Activated naive CD4-positive, alpha-beta T cell treated with anti-CD3 and anti-CD28 coated beads, Interleukin-2, amount 10 ng/mL, durations not matched to agents 5 hours and 36 hours (primary cell): ENCODE measurements around the gene GRIK5. TPM values are rescaled to one million over a fixed set of nuclear protein-coding genes. Genes with fewer than 3 reads are reported as not detected.

ENCODE experiments used
- total RNA-seq, 2 experiments: library from RNA; stranded (reverse); gene quantifications; one replicate each; pipeline ENCODE4 v1.2.3, GENCODE V29; 2021

The GRIK5 gene, protein sequence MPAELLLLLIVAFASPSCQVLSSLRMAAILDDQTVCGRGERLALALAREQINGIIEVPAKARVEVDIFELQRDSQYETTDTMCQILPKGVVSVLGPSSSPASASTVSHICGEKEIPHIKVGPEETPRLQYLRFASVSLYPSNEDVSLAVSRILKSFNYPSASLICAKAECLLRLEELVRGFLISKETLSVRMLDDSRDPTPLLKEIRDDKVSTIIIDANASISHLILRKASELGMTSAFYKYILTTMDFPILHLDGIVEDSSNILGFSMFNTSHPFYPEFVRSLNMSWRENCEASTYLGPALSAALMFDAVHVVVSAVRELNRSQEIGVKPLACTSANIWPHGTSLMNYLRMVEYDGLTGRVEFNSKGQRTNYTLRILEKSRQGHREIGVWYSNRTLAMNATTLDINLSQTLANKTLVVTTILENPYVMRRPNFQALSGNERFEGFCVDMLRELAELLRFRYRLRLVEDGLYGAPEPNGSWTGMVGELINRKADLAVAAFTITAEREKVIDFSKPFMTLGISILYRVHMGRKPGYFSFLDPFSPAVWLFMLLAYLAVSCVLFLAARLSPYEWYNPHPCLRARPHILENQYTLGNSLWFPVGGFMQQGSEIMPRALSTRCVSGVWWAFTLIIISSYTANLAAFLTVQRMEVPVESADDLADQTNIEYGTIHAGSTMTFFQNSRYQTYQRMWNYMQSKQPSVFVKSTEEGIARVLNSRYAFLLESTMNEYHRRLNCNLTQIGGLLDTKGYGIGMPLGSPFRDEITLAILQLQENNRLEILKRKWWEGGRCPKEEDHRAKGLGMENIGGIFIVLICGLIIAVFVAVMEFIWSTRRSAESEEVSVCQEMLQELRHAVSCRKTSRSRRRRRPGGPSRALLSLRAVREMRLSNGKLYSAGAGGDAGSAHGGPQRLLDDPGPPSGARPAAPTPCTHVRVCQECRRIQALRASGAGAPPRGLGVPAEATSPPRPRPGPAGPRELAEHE
- total RNA-seq: under 1 TPM; 0.38 to 0.67 TPM

DNA sequence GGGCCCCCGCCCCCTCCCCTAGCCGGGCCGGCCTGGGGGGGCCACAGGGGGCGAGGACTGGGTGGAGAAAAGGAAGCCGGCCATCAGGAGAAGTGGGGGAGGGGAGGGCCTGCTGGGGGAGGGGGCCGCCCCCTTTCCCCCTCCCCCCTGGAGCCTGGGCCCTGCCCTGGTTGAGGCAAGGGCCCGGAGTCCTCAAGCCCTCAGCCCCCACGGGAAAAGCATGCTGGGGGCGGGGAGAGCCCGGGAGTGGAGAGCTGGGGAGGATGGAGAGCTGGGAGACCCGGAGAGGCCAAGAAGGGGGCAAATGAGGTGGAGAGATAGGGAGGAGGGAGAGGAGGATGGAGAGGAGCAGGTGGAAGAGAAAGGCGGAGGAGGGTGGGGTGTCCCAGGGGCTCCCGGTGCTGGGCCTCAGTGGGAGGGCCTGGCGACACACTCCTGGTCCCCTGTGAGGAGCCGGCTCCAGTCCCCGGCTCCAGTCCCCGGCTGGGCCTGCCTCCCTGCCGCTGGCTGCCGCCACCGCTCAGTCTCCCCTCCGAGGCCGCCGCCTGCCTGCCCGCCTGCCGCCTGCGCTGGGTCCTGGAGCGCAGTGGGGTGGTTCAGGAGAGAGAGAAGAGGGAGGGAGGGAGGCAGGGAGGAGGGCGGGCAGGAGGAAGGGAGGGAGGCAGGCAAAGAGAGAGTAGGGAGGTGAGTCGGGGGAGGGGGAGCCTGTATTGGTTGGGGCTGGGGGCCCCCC is at the start of gene GRIK5:
TSS of gene GRIK5 (minus strand) at position 588 of the 733 bp plus-strand sequence. CDS start 4,436 bp downstream, outside the sequence.

DNA sequence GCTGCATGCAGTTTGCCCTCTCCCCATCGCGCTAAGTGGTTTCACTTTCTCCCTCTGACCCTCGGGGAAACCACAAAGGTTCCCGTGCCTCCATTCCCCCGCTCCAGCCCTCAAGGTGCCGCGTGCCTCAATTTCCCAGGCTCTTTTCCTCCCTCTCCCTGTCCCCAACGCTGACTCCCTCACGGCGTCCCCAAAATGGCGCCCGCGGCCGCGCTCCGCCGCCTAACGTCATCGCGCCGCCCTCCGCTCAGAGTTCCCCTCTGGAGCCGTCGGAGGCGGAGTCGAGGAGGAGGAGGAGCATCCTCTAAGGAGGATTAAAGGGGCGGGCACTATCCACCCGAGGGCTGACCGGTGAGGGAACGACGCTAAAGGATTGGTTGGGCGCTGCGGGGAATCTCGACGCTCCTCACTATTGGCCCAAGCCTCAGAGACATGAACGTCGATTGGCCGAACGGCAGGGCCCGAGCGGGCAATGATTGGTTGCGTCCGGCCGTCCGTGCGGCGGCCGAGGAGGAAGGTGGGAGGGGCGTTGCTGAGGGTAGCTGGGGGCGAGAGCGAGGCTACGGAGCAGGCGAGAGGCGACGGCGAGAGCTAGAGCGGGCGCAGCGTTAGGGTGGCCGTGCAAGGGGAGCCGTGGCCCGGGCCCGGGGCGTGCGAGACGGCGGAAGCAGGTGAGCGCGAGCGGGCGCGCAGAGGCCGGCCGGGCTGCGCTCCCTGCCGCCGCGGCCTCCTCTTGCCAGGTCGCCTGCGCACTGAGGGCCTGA is 5.8 kb upstream of the GRIK5 start, which contains the start of gene ZNF574:
TSS of gene ZNF574 (plus strand) at position 551 of the 764 bp plus-strand sequence. CDS start 2,441 bp downstream, outside the sequence.

DNA sequence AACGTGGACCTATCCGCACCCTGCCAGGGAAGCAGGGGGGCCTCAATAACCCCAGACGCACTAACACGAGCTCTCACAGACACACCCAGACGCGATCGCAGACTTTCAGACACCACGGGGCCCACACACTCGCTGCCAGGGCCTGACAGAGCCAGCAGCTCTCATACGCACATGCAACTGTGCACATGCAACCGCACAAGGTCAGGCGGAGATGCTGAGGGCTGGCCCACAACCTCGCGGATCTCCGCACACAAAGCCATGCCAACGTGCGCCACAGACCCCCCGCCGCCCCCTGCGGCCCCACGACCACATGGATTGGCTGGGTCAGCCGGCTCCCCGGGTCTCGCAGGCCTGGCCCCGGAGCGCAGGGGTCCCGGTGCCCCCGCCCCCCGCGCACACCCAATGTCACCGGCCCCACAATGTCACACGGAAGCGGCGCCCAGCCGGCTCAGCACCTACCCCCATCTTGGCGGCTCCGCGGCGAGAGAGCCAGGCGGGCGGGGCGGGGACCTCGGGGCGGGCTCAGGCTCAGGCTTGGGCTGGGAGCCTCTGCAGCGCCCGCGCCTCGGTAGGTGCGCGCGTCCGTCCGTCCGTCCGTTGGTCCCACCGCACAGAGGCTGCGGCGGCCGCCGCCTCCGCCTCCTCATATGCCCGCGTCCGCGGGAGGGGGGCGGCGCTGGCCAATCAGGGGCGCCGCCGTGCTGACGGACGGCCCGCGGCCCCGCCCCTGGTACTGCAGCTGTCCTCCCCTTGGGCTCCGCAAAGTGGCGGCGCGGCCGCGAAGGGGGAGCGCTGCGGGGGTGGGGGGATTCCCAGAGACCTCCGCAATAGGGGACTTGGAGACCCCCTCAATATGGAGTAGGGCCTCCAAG is 76.2 kb downstream of the GRIK5 start, which contains the start of gene ATP1A3:
TSS of gene ATP1A3 (minus strand) at position 619 of the 872 bp plus-strand sequence. CDS start at position 465, 154 bp downstream.

DNA sequence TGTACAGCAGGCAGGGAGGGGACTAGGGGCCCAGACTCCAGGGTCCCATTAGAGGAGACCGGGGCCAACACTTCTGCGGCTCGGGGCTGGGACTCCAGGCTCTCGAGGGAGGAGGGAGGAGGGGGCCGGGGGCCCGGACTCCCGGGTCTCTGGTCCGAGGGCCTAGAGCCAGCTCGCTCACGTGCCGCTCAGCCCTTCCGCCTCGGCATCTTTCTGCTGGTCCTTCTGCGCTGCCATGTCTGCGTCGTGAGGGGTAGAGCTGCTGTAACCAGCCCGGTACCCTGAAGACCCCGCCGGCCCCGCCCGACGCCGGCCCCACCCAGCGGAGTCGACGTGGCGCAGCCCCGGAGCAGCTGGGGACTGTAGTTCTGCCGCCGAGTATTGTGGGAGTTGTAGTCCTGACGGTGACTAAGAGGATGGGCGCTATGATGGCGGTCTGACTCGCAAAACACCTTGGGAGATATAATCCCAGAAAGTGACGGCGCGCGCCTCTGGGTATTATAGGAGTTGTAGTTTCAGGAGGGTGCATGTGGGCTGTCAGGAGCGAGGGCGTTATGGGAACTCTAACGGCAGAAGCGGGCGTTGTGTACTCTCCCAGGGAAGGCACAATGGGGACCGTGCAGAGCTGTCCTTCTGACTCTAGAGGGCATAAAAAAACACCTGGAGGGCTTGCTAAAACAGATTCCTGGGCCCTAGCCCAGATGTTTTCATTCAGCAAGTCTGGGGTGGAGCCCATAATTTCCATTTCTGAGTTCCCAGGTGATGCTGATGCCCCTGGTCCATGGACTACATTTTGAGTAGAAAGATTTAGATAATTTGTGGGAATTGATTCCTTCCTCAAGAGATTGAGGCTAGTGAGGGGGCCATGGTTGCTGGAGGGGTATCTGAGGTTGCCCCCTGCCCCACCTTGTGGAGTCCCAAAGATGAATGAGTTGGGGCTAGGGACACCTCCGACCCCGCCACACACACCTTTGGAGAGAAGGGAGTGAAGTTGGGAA is 110.7 kb downstream of the GRIK5 start, which contains the start of gene RABAC1:
TSS of gene RABAC1 (minus strand) at position 266 of the 998 bp plus-strand sequence. CDS start at position 237, 29 bp downstream.

Other genes starting within 250 kb of the GRIK5 start
- gene LYPD4, start 225.5 kb downstream of the GRIK5 start, total RNA-seq: not detected
- not detected for gene DMRTC2, start 225.2 kb downstream of the GRIK5 start, total RNA-seq
- 1,000 to 10,000 TPM; 3,420 to 3,459 TPM for gene RPS19, start 210.0 kb downstream of the GRIK5 start, total RNA-seq
- 1 to 10 TPM; 8.6 to 9.3 TPM for gene CD79A, start 192.9 kb downstream of the GRIK5 start, total RNA-seq
- 100 to 1,000 TPM; 771 to 829 TPM for gene ARHGEF1, start 187.0 kb downstream of the GRIK5 start, total RNA-seq
- 1 to 10 TPM; 2.2 to 2.6 TPM for gene ERFL, start 141.8 kb downstream of the GRIK5 start, total RNA-seq
- gene RABAC1, start 110.9 kb downstream of the GRIK5 start, total RNA-seq: 10 to 100 TPM; 75.1 to 78.9 TPM
- 1 to 10 TPM; 1.2 to 1.3 TPM for gene ATP1A3, start 76.0 kb downstream of the GRIK5 start, total RNA-seq
- gene ZNF574, start 6.0 kb upstream of the GRIK5 start, total RNA-seq: 10 to 100 TPM; 13.5 to 14.6 TPM
- 10 to 100 TPM; 24.0 to 24.7 TPM for gene POU2F2, start 62.2 kb upstream of the GRIK5 start, total RNA-seq
- 10 to 100 TPM; 46.1 to 46.3 TPM for gene DEDD2, start 147.5 kb upstream of the GRIK5 start, total RNA-seq
- gene ZNF526, start 150.1 kb upstream of the GRIK5 start, total RNA-seq: 10 to 100 TPM; 16.0 to 17.9 TPM
- gene GSK3A, start 172.4 kb upstream of the GRIK5 start, total RNA-seq: 10 to 100 TPM; 40.7 to 45.7 TPM
- gene ERF, start 184.9 kb upstream of the GRIK5 start, total RNA-seq: 10 to 100 TPM; 49.0 to 50.2 TPM
- gene CIC, start 199.0 kb upstream of the GRIK5 start, total RNA-seq: 10 to 100 TPM; 81.9 to 86.6 TPM
- gene PRR19, start 231.9 kb upstream of the GRIK5 start, total RNA-seq: under 1 TPM; 0.30 to 0.39 TPM
- gene PAFAH1B3, start 232.4 kb upstream of the GRIK5 start, total RNA-seq: 10 to 100 TPM; 36.5 to 39.0 TPM
- under 1 TPM in 1 of 2 experiments, not detected in 1; 0.31 TPM for gene TMEM145, start 243.1 kb upstream of the GRIK5 start, total RNA-seq